Caco-2 (cell line): ENCODE results near the gene NHSL2. TPM values are rescaled to one million over a fixed set of nuclear protein-coding genes. Genes with fewer than 3 reads are reported as not detected.

Experiments
- BruUV-seq: library from RNA; stranded (reverse); fragments of 400-500 nt; replicated peaks from 2 replicates; lab custom pipeline; 2021; lab: Mats Ljungman, UMichigan
- CTCF ChIA-PET: fragments of 300-600 bp; sonication (Branson Sonifier 250); formaldehyde crosslinking; loops from one replicate; lab custom pipeline; 2022; ENCODE audit warnings: antibody characterized with exemption; lab: Charles Lee
- POLR2A ChIA-PET: fragments of 300-600 bp; sonication (Branson Sonifier 250); formaldehyde crosslinking; loops from one replicate; lab custom pipeline; 2022; ENCODE audit warnings: antibody characterized with exemption; lab: Charles Lee
- DNase-seq, 2 experiments: peaks; one replicate each; pipeline versions ENCODE4 v3.0.0 to v3.0.0-alpha.2; 2020 to 2022
- H3K27me3 ChIP-seq: replicated peaks from 2 replicates; pipeline ENCODE4 v1.6.0; 2011; ENCODE audit warnings: low read length; ENCODE audit not compliant: control insufficient read depth, insufficient read depth
- H3K36me3 ChIP-seq: 2 replicates; pipeline ENCODE4 v1.5.1; 2011; ENCODE audit warnings: low read length; ENCODE audit not compliant: control insufficient read depth, insufficient read depth
- H3K4me1 ChIP-seq: fragments of 250-450 bp; sonication (Bioruptor Pico); 2 replicates; pipeline ENCODE4 v1.5.1; 2020; ENCODE audit warnings: mild to moderate bottlenecking
- H3K4me3 ChIP-seq: 2 replicates; pipeline ENCODE4 v1.5.1; 2011; ENCODE audit warnings: low read depth, mild to moderate bottlenecking, control low read depth, low read length
- H3K9me3 ChIP-seq: fragments of 250-450 bp; sonication (Bioruptor Pico); 2 replicates; pipeline ENCODE4 v1.5.1; 2020; ENCODE audit warnings: mild to moderate bottlenecking, moderate library complexity
- H3K27ac Mint-ChIP-seq: one replicate; pipeline ENCODE4 v1.8.0; 2022; ENCODE audit warnings: mixed read lengths; ENCODE audit not compliant: unreplicated experiment
- H3K27me3 Mint-ChIP-seq: one replicate; pipeline ENCODE4 v1.8.0; 2022; ENCODE audit warnings: mixed read lengths; ENCODE audit not compliant: insufficient read depth, unreplicated experiment
- H3K36me3 Mint-ChIP-seq: one replicate; pipeline ENCODE4 v1.8.0; 2022; ENCODE audit warnings: mild to moderate bottlenecking, mixed read lengths; ENCODE audit not compliant: insufficient read depth, unreplicated experiment
- H3K4me1 Mint-ChIP-seq: one replicate; pipeline ENCODE4 v1.8.0; 2022; ENCODE audit warnings: low read depth, mixed read lengths; ENCODE audit not compliant: unreplicated experiment
- H3K4me3 Mint-ChIP-seq: one replicate; pipeline ENCODE4 v1.8.0; 2022; ENCODE audit warnings: mild to moderate bottlenecking, moderate library complexity, mixed read lengths; ENCODE audit not compliant: unreplicated experiment
- H3K9me3 Mint-ChIP-seq: one replicate; pipeline ENCODE4 v1.8.0; 2022; ENCODE audit warnings: mixed read lengths; ENCODE audit not compliant: unreplicated experiment
- CTCF ChIP-seq, 2 experiments: fragments of 200-600 bp in 1 of 2; IDR thresholded peaks; 1 replicate in 1 of 2; 2 replicates in 1 of 2; pipeline versions ENCODE4 v1.5.1 to v1.8.0; 2011 to 2022; ENCODE audit warnings: antibody characterized with exemption in 1 of 2, control low read depth in 1 of 2, inconsistent platforms in 1 of 2, low read depth in 1 of 2, low read length in 1 of 2, mild to moderate bottlenecking in 1 of 2, moderate library complexity in 1 of 2; ENCODE audit not compliant: insufficient read depth in 1 of 2, severe bottlenecking in 1 of 2, unreplicated experiment in 1 of 2
- intact Hi-C: fragments of 100-400 bp; cut with micrococcal nuclease; formaldehyde crosslinking; loops from one replicate; pipeline ENCODE4 v1.10.0; 2022; ENCODE audit not compliant: unreplicated experiment
- total RNA-seq: library from RNA; stranded (reverse); gene quantifications from 2 replicates; pipeline ENCODE4 v1.2.3, GENCODE V29; 2022

The NHSL2 gene
- total RNA-seq, 1 experiment from 2014 or later: 0.18 TPM

- Histone ChIP-seq H3K36me3 (no peaks in the 10 kb centered on the region), H3K4me1 (no peaks in the 10 kb centered on the region), H3K9me3 (no peaks in the 10 kb centered on the region), H3K4me3 (no peak overlapping the region), H3K27me3 (no peaks in the 10 kb centered on the region)
- H3K9me3 Mint-ChIP-seq: no peaks in the 10 kb centered on the region
- ChIA-PET POLR2A (no interaction called here), CTCF (interaction anchor here (0.6 to 1.2 kb wide), 2 partner anchors 33 to 179 kb away, joined by 3 to 5 read pairs; no protein-coding TSS in a partner anchor)
- H3K27ac Mint-ChIP-seq: no peak overlapping the region
- BruUV-seq: no TSS peak
- H3K4me3 Mint-ChIP-seq: no peak overlapping the region
- no peak for DNase-seq
- H3K4me1 Mint-ChIP-seq: peaks cover 8% of the 10 kb centered on the region
- TF ChIP-seq CTCF (IDR thresholded peaks at IDR 0.05; ENCODE audit: insufficient read depth in 1 of 2, low read depth in 1 of 2, low read length in 1 of 2, severe bottlenecking in 1 of 2, unreplicated experiment in 1 of 2): no peak
- intact Hi-C loops: no loop called here
- no peaks in the 10 kb centered on the region for H3K27me3 Mint-ChIP-seq
- no peaks in the 10 kb centered on the region for H3K36me3 Mint-ChIP-seq
Observed at GRCh38 chrX:72115380-72115779, 204.7 kb downstream of the NHSL2 start.

- POLR2A ChIA-PET: no interaction called here
- no peak overlapping the region for H3K4me3 ChIP-seq
- intact Hi-C loops: no loop called here
- DNase-seq: no peak
- CTCF ChIA-PET: no interaction called here
- H3K27me3 Mint-ChIP-seq: no peaks in the 10 kb centered on the region
- H3K36me3 ChIP-seq: no peaks in the 10 kb centered on the region
- H3K4me3 Mint-ChIP-seq: no peak overlapping the region
- H3K9me3 Mint-ChIP-seq: no peaks in the 10 kb centered on the region
- no peaks in the 10 kb centered on the region for H3K4me1 Mint-ChIP-seq
- no peaks in the 10 kb centered on the region for H3K4me1 ChIP-seq
- no peaks in the 10 kb centered on the region for H3K36me3 Mint-ChIP-seq
- H3K9me3 ChIP-seq: no peaks in the 10 kb centered on the region
- no peaks in the 10 kb centered on the region for H3K27me3 ChIP-seq
- BruUV-seq: no TSS peak
- no peak for TF ChIP-seq CTCF (IDR thresholded peaks at IDR 0.05; ENCODE audit: insufficient read depth in 1 of 2, low read depth in 1 of 2, low read length in 1 of 2, severe bottlenecking in 1 of 2, unreplicated experiment in 1 of 2)
- no peak overlapping the region for H3K27ac Mint-ChIP-seq
Observed at GRCh38 chrX:72117636-72118210, 207.1 kb downstream of the NHSL2 start.

- Mint-ChIP-seq H3K4me1 (no peaks in the 10 kb centered on the region), H3K4me3 (no peak overlapping the region), H3K27me3 (no peaks in the 10 kb centered on the region), H3K36me3 (no peaks in the 10 kb centered on the region), H3K27ac (no peak overlapping the region), H3K9me3 (no peaks in the 10 kb centered on the region)
- H3K9me3 ChIP-seq: no peaks in the 10 kb centered on the region
- H3K36me3 ChIP-seq: no peaks in the 10 kb centered on the region
- no peak for DNase-seq
- no peaks in the 10 kb centered on the region for H3K27me3 ChIP-seq
- intact Hi-C loops: no loop called here
- ChIA-PET CTCF (no interaction called here), POLR2A (no interaction called here)
- H3K4me3 ChIP-seq: no peak overlapping the region
- H3K4me1 ChIP-seq: no peaks in the 10 kb centered on the region
- no peak for TF ChIP-seq CTCF (IDR thresholded peaks at IDR 0.05; ENCODE audit: insufficient read depth in 1 of 2, low read depth in 1 of 2, low read length in 1 of 2, severe bottlenecking in 1 of 2, unreplicated experiment in 1 of 2)
- no TSS peak for BruUV-seq
Observed at GRCh38 chrX:72120837-72121236, 210.2 kb downstream of the NHSL2 start.
